ENCODE results near the gene STKLD1.

The STKLD1 gene

GRCh38 chr9:133393399-133393798 is 17.2 kb downstream of the STKLD1 start:
- Histone ChIP-seq H3K4me3 (ENCODE audit: low read length) (no peak overlapping the region), H3K4me2 (ENCODE audit: low read length) (no peak overlapping the region), H3K9me2 (replicated peaks; ENCODE audit: control insufficient read depth, low read length) (no peaks in the 10 kb centered on the region), H3K27me3 (ENCODE audit: control insufficient read depth, low read length) (peaks cover 5% of the 10 kb centered on the region; the same call in 1 of the 2 replicates), H3K79me2 (ENCODE audit: control insufficient read depth, low read length) (no peaks in the 10 kb centered on the region), H3K27ac (ENCODE audit: low read depth, low read length) (no peak overlapping the region), H4K20me1 (ENCODE audit: control insufficient read depth, insufficient read depth, low read depth, low read length) (no peaks in the 10 kb centered on the region), H3K9me3 (ENCODE audit: control insufficient read depth, insufficient read depth, low read length) (no peaks in the 10 kb centered on the region), H3F3A (ENCODE audit: control insufficient read depth, insufficient read depth) (no peaks in the 10 kb centered on the region), H3K4me1 (ENCODE audit: control insufficient read depth, low read length) (no peaks in the 10 kb centered on the region), H3K36me3 (ENCODE audit: control insufficient read depth, low read length) (no peaks in the 10 kb centered on the region)
- TF ChIP-seq EZH2phosphoT487 (IDR thresholded peaks at IDR 0.05; ENCODE audit: borderline replicate concordance, low read length) (no peak), CTCF (IDR thresholded peaks at IDR 0.05; ENCODE audit: low read depth, low read length, poor library complexity, severe bottlenecking) (no peak)

- no peaks in the 10 kb centered on the region for H3K9me2 ChIP-seq (replicated peaks; ENCODE audit: control insufficient read depth, low read length)
- H3K36me3 ChIP-seq (ENCODE audit: control insufficient read depth, low read length), result no peaks in the 10 kb centered on the region
- H3K4me2 ChIP-seq (ENCODE audit: low read length), result no peak overlapping the region
- peaks cover 5% of the 10 kb centered on the region; the same call in 1 of the 2 replicates for H3K27me3 ChIP-seq (ENCODE audit: control insufficient read depth, low read length)
- H3K4me1 ChIP-seq (ENCODE audit: control insufficient read depth, low read length), result no peaks in the 10 kb centered on the region
- no peaks in the 10 kb centered on the region for H3K79me2 ChIP-seq (ENCODE audit: control insufficient read depth, low read length)
- no peaks in the 10 kb centered on the region for H4K20me1 ChIP-seq (ENCODE audit: control insufficient read depth, insufficient read depth, low read depth, low read length)
- TF ChIP-seq CTCF (IDR thresholded peaks at IDR 0.05; ENCODE audit: low read depth, low read length, poor library complexity, severe bottlenecking), result no peak
- no peak for TF ChIP-seq EZH2phosphoT487 (IDR thresholded peaks at IDR 0.05; ENCODE audit: borderline replicate concordance, low read length)
- H3K9me3 ChIP-seq (ENCODE audit: control insufficient read depth, insufficient read depth, low read length), result no peaks in the 10 kb centered on the region
- H3F3A ChIP-seq (ENCODE audit: control insufficient read depth, insufficient read depth), result no peaks in the 10 kb centered on the region
- no peak overlapping the region for H3K4me3 ChIP-seq (ENCODE audit: low read length)
- no peak overlapping the region for H3K27ac ChIP-seq (ENCODE audit: low read depth, low read length)
These were observed 18.6 kb downstream of the STKLD1 start for GRCh38 chr9:133394687-133395271.

GRCh38 chr9:133396952-133397351 is 20.8 kb downstream of the STKLD1 start:
- no peaks in the 10 kb centered on the region for H3K36me3 ChIP-seq (ENCODE audit: control insufficient read depth, low read length)

More at GRCh38 chr9:133396952-133397351, 20.8 kb downstream of the STKLD1 start:
- no peak overlapping the region for H3K27ac ChIP-seq (ENCODE audit: low read depth, low read length)
- H3K4me3 ChIP-seq (ENCODE audit: low read length), result no peak overlapping the region
- no peaks in the 10 kb centered on the region for H3K9me3 ChIP-seq (ENCODE audit: control insufficient read depth, insufficient read depth, low read length)
- H3K4me1 ChIP-seq (ENCODE audit: control insufficient read depth, low read length), result no peaks in the 10 kb centered on the region
- no peak overlapping the region for H3K4me2 ChIP-seq (ENCODE audit: low read length)
- no peak for TF ChIP-seq EZH2phosphoT487 (IDR thresholded peaks at IDR 0.05; ENCODE audit: borderline replicate concordance, low read length)
- peak; percentile 61 for TF ChIP-seq CTCF (IDR thresholded peaks at IDR 0.05; ENCODE audit: low read depth, low read length, poor library complexity, severe bottlenecking)
- H3K27me3 ChIP-seq (ENCODE audit: control insufficient read depth, low read length), result peaks cover 5% of the 10 kb centered on the region; the same call in 1 of the 2 replicates
- H3K9me2 ChIP-seq (replicated peaks; ENCODE audit: control insufficient read depth, low read length), result no peaks in the 10 kb centered on the region
- no peaks in the 10 kb centered on the region for H3F3A ChIP-seq (ENCODE audit: control insufficient read depth, insufficient read depth)
- H3K79me2 ChIP-seq (ENCODE audit: control insufficient read depth, low read length), result no peaks in the 10 kb centered on the region
- H4K20me1 ChIP-seq (ENCODE audit: control insufficient read depth, insufficient read depth, low read depth, low read length), result no peaks in the 10 kb centered on the region
